GM12878 (cell line): ENCODE results near the gene SEMA3B. TPM values are rescaled to one million over a fixed set of nuclear protein-coding genes. Genes with fewer than 3 reads are reported as not detected.
A peak's percentile ranks its signal among the peaks of the same experiment; 100 is the strongest.

Source experiments
- BCL3 ChIP-seq: IDR thresholded peaks from 2 replicates; pipeline ENCODE4 v1.6.1; 2011; ENCODE audit warnings: borderline replicate concordance, low read depth, mild to moderate bottlenecking, moderate library complexity, low read length; ENCODE audit not compliant: insufficient read depth, poor library complexity, severe bottlenecking
- CTCF ChIP-seq, 3 experiments: IDR thresholded peaks in 2 of 3; conservative IDR thresholded peaks in 1 of 3; 2 replicates each; pipeline ENCODE4 v1.5.1; 2011; ENCODE audit warnings: low read depth in 3 of 3, low read length in 3 of 3, mild to moderate bottlenecking in 3 of 3, control low read depth in 2 of 3, moderate library complexity in 2 of 3, inconsistent platforms in 1 of 3, mixed read lengths in 1 of 3; ENCODE audit not compliant: control insufficient read depth in 2 of 3, insufficient read depth in 1 of 3; ENCODE audit errors: extremely low read depth in 1 of 3
- E4F1 ChIP-seq: fragments of 450-650 bp; IDR thresholded peaks from 2 replicates; pipeline ENCODE4 v1.6.1; 2018; ENCODE audit warnings: borderline replicate concordance, mild to moderate bottlenecking; ENCODE audit not compliant: partially characterized antibody
- JUND ChIP-seq: IDR thresholded peaks from 2 replicates; pipeline ENCODE4 v1.6.1; 2012; ENCODE audit warnings: low read depth, mild to moderate bottlenecking, low read length, improper control_type of control experiment, moderate library complexity
- SPI1 ChIP-seq: IDR thresholded peaks from 2 replicates; pipeline ENCODE4 v1.6.1; 2011; ENCODE audit warnings: low read depth, mild to moderate bottlenecking, low read length, moderate library complexity, borderline replicate concordance; ENCODE audit not compliant: insufficient read depth
- TARDBP ChIP-seq: IDR thresholded peaks from 2 replicates; pipeline ENCODE4 v1.6.1; 2016; ENCODE audit warnings: borderline replicate concordance
- TCF3 ChIP-seq: IDR thresholded peaks from 2 replicates; pipeline ENCODE4 v1.6.1; 2012; ENCODE audit warnings: low read depth, mild to moderate bottlenecking, low read length, borderline replicate concordance; ENCODE audit not compliant: insufficient read depth
- polyA plus RNA-seq, 11 experiments: library from polyadenylated mRNA; depleted of rRNA in 4 of 11; unstranded in 6 of 11; stranded (reverse) in 5 of 11; fragments of >200 nt; fragmentation: Nextera tagmentation in 4 of 11; fragmentation: Illumina TruSeq in 1 of 11; extraction: Ambion mirVana in 4 of 11; extraction: Trizol in 1 of 11; gene quantifications; 1 replicate in 1 of 11; 2 replicates in 10 of 11; pipeline versions ENCODE4 v1.2.1 to v1.2.3, GENCODE V29; 2011 to 2016; ENCODE audit warnings: inconsistent platforms in 2 of 11, missing spikeins in 2 of 11, low read depth in 1 of 11
- total RNA-seq, 4 experiments: library from RNA; depleted of rRNA in 3 of 4; stranded (reverse); fragments of >200 nt in 3 of 4; fragmentation: Illumina TruSeq in 1 of 4; extraction: Trizol in 1 of 4; gene quantifications; 2 replicates each; pipeline versions ENCODE4 v1.2.1 to v1.2.3, GENCODE V29; 2013 to 2021

SEMA3B gene
- total and polyA plus RNA-seq, 10 of the 15 experiments (the other 5 are each of a cell fraction or from before 2014, with no cell fraction given) = 0.06 to 0.59 (median 0.14) TPM; not detected in 2

GRCh38 chr3:50260027-50260941 lies 8.7 kb upstream of the SEMA3B start (continued):
- no peak for TF ChIP-seq SPI1
- TF ChIP-seq BCL3 = no peak
- TF ChIP-seq E4F1 = no peak
- TF ChIP-seq TCF3 = no peak
- peak; percentile 65 for TF ChIP-seq JUND
- TF ChIP-seq CTCF (IDR thresholded peaks at IDR 0.05 in 2 of 3, conservative IDR thresholded peaks at IDR 0.05 in 1 of 3; ENCODE audit: control insufficient read depth in 2 of 3, extremely low read depth in 1 of 3, insufficient read depth in 1 of 3, low read depth in 3 of 3, low read length in 3 of 3) = peak; percentile 91 to 98 (median 96)
- no peak for TF ChIP-seq TARDBP
